Kidney (tissue), 14 donors: ENCODE data around the gene U2SURP. TPM values are rescaled to one million over a fixed set of nuclear protein-coding genes. Genes with fewer than 3 reads are reported as not detected.
"Not testable (repeated sequence)": the region's sequence is repeated elsewhere in the genome, so short reads cannot be mapped to it uniquely, and the experiment has no call there.

ENCODE experiments used
- DNase-seq, 5 donors: peaks; one replicate each; pipeline ENCODE4 v3.0.0-alpha.2; 2013 to 2020
- FAIRE-seq: peaks from 2 replicates; lab custom pipeline; 2012; peaks lifted over from hg19 to GRCh38; lab: Jason Lieb, UNC
- H3K27ac ChIP-seq, 2 donors: one replicate each; pipeline ENCODE4 v1.7.0; 2013; ENCODE audit warnings: low read depth in 2 of 2, low read length in 2 of 2, inconsistent platforms in 1 of 2
- H3K27me3 ChIP-seq: one replicate; pipeline ENCODE4 v1.7.1; 2013; ENCODE audit warnings: low read length, inconsistent platforms; ENCODE audit not compliant: control insufficient read depth, insufficient read depth
- H3K36me3 ChIP-seq, 3 donors: one replicate each; pipeline versions ENCODE4 v1.7.0 to v1.7.1; 2013; ENCODE audit warnings: low read length in 3 of 3, control low read depth in 1 of 3, inconsistent platforms in 1 of 3; ENCODE audit not compliant: insufficient read depth in 3 of 3, control insufficient read depth in 2 of 3
- H3K4me1 ChIP-seq, 3 donors: one replicate each; pipeline versions ENCODE4 v1.7.0 to v1.7.1; 2013; ENCODE audit warnings: low read length in 3 of 3, inconsistent platforms in 1 of 3, low read depth in 1 of 3; ENCODE audit not compliant: control insufficient read depth in 2 of 3, insufficient read depth in 2 of 3
- H3K4me3 ChIP-seq, 3 donors: one replicate each; pipeline versions ENCODE4 v1.7.0 to v1.8.1; 2013; ENCODE audit warnings: low read length in 3 of 3, control low read depth in 1 of 3, inconsistent platforms in 1 of 3
- H3K9ac ChIP-seq, 3 donors: one replicate each; pipeline versions ENCODE4 v1.7.0 to v1.7.1; 2013; ENCODE audit warnings: low read length in 3 of 3, control low read depth in 1 of 3, inconsistent platforms in 1 of 3
- H3K9me3 ChIP-seq, 3 donors: one replicate each; pipeline versions ENCODE4 v1.7.0 to v1.7.1; 2013; ENCODE audit warnings: low read length in 3 of 3, control low read depth in 1 of 3, inconsistent platforms in 1 of 3; ENCODE audit not compliant: control insufficient read depth in 2 of 3, insufficient read depth in 1 of 3
- CTCF ChIP-seq: IDR thresholded peaks from 3 replicates; pipeline ENCODE4 v1.5.1; 2012; ENCODE audit warnings: mild to moderate bottlenecking, moderate library complexity, borderline replicate concordance; ENCODE audit not compliant: insufficient read depth; ENCODE audit errors: extremely low read depth
- intact Hi-C: fragments of 100-400 bp; cut with DNase I; formaldehyde crosslinking; loops from one replicate; pipeline ENCODE4 v1.11.1; 2022
- polyA plus RNA-seq: library from polyadenylated mRNA; stranded (reverse); fragments of 350-450 nt; fragmentation: Illumina TruSeq; extraction: RNeasy Lipid Tissue Mini Kit (QIAGEN cat#74804); gene quantifications from one replicate; pipeline ENCODE4 v1.2.3, GENCODE V29; 2014; ENCODE audit warnings: low read depth, low replicate concordance; ENCODE audit not compliant: insufficient read depth
- total RNA-seq: library from RNA; stranded (reverse); fragmentation: NEBNext Ultra II Directional; extraction: Animal tissue kit (Norgen Biotek cat#: 25700); gene quantifications from one replicate; pipeline ENCODE4 v1.2.1, GENCODE V29; 2021
- donor health status: control.
- donor health status: control.
- donor health status: control.
- donor health status: control.
- donor health status: control.
- donor health status: DM: yes; HTN: yes; CAD: no.
- donor health status: Normal renal cell carcinoma (clear cell type).

U2SURP gene
- total and polyA plus RNA-seq, 2 donors from 2014 or later: 23.0 to 97.7 TPM

DNA sequence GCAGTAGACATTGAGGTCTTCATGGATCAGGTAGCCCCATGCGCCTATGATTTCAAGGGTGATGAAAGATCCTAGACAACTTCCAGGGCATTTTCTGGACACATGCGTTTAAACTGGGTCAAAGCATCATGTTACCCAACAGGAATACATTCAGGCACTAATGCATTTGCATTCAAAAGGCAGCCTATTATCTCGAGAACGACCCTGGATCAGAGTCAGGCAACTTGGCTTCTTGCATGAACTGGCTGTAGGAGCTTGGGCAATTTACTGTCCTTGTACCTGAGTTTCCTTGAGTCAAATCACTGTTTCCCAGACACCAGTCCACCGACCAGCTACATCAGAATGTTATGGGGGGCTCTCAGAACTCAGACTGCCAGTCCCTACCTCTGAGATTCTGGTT, 66.7 kb downstream of the U2SURP start:
- FAIRE-seq: no peak
- Histone ChIP-seq H3K4me1 (peaks cover 0 to 4% (median 0%) of the 10 kb centered on the region in 3 donors), H3K27ac (no peak overlapping the region), H3K9me3 (no peaks in the 10 kb centered on the region), H3K27me3 (no peaks in the 10 kb centered on the region), H3K4me3 (no peak overlapping the region), H3K36me3 (no peaks in the 10 kb centered on the region), H3K9ac (no peak overlapping the region)
- intact Hi-C loops: no loop called here
- TF ChIP-seq CTCF: no peak
- DNase-seq: no peak

GRCh38 chr3:143070977-143071551, 69.7 kb downstream of the U2SURP start:
- intact Hi-C loops: no loop called here
- DNase-seq (no peak), FAIRE-seq (no peak)
- Histone ChIP-seq H3K36me3 (no peaks in the 10 kb centered on the region), H3K4me1 (no peaks in the 10 kb centered on the region), H3K9me3 (no peaks in the 10 kb centered on the region), H3K9ac (no peak overlapping the region), H3K4me3 (no peak overlapping the region), H3K27ac (no peak overlapping the region), H3K27me3 (no peaks in the 10 kb centered on the region)
- TF ChIP-seq CTCF: no peak

GRCh38 chr3:143071776-143072175, 70.4 kb downstream of the U2SURP start:
- Histone ChIP-seq H3K27ac (no peak overlapping the region), H3K9me3 (no peaks in the 10 kb centered on the region), H3K27me3 (no peaks in the 10 kb centered on the region), H3K4me3 (no peak overlapping the region), H3K36me3 (no peaks in the 10 kb centered on the region), H3K4me1 (no peaks in the 10 kb centered on the region), H3K9ac (no peak overlapping the region)
- no peak for TF ChIP-seq CTCF
- FAIRE-seq: no peak
- intact Hi-C loops: no loop called here
- no peak for DNase-seq

DNA sequence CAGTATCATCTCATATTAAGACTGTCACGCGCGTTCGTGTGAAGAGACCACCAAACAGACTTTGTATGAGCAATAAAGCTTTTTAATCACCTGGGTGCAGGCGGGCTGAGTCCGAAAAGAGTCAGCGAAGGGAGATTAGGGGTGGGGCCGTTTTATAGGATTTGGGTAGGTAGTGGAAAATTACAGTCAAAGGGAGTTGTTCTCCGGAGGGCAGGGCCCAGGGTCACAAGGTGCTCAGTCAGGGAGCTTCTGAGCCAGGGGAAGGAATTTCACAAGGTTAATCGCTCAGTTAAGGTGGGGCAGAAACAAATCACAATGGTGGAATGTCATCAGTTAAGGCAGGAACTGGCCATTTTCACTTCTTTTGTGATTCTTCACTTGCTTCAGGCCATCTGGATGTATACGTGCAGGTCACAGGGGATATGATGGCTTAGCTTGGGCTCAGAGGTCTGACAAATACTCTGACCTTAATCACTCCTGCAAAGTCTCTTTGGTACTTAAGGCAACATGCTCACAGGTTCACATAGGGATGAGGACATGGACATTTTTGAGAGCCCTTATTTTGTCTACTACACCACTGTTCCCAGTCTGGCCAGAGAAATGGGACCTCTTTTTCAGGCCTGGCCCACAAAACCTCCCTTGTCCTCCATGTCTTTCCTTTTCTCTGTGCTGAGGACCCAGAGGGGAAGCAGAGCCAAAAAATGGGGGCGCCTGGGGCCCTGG, 71.1 kb downstream of the U2SURP start:
- H3K4me1 ChIP-seq, FAIRE-seq, H3K4me3 ChIP-seq, H3K27ac ChIP-seq, H3K36me3 ChIP-seq, H3K27me3 ChIP-seq, DNase-seq, H3K9me3 ChIP-seq, H3K9ac ChIP-seq, intact Hi-C loops: not testable (repeated sequence)

GRCh38 chr3:143073541-143073940, 72.2 kb downstream of the U2SURP start:
- DNase-seq, H3K27ac ChIP-seq, H3K4me1 ChIP-seq, H3K36me3 ChIP-seq, FAIRE-seq, intact Hi-C loops, H3K4me3 ChIP-seq, H3K9ac ChIP-seq, H3K27me3 ChIP-seq, H3K9me3 ChIP-seq: not testable (repeated sequence)

DNA sequence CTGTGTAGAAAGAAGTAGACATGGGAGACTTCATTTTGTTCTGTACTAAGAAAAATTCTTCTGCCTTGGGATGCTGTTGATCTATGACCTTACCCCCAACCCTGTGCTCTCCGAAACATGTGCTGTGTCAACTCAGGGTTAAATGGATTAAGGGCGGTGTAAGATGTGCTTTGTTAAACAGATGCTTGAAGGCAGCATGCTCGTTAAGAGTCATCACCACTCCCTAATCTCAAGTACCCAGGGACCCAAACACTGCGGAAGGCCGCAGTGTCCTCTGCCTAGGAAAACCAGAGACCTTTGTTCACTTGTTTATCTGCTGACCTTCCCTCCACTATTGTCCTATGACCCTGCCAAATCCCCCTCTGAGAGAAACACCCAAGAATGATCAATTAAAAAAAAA, 72.6 kb downstream of the U2SURP start:
- intact Hi-C loops, DNase-seq, H3K27ac ChIP-seq, FAIRE-seq, H3K36me3 ChIP-seq, H3K4me1 ChIP-seq, H3K27me3 ChIP-seq, H3K9me3 ChIP-seq, H3K9ac ChIP-seq, H3K4me3 ChIP-seq: not testable (repeated sequence)
